ENCODE measurements around the gene CTLA4. TPM values are rescaled to one million over a fixed set of nuclear protein-coding genes. Genes with fewer than 3 reads are reported as not detected.

CTLA4 gene
- total RNA-seq, 3 donors from 2014 or later: 0.64 to 1.8 (median 0.98) TPM

- H3K9me3 ChIP-seq: no peaks in the 10 kb centered on the region
- H3K36me3 ChIP-seq: no peaks in the 10 kb centered on the region
- TF ChIP-seq POLR2A (IDR thresholded peaks at IDR 0.05): no peak
- TF ChIP-seq CTCF (IDR thresholded peaks at IDR 0.05): no peak
- H3K27me3 ChIP-seq: no peaks in the 10 kb centered on the region
- no peak overlapping the region for H3K4me3 ChIP-seq
- intact Hi-C loops (cut with DNase I; ENCODE audit: low total_unique reads): no loop called here
- no peaks in the 10 kb centered on the region for H3K4me1 ChIP-seq
- H3K27ac ChIP-seq: no peak overlapping the region
- no peak for DNase-seq (ENCODE audit: low spot score in 2 of 2)
Measured at GRCh38 chr2:203873461-203873860, 5.9 kb downstream of the CTLA4 start.

GRCh38 chr2:203873921-203874631 is 6.5 kb downstream of the CTLA4 start:
- no peak for DNase-seq (ENCODE audit: low spot score in 2 of 2)
- TF ChIP-seq POLR2A (IDR thresholded peaks at IDR 0.05) (no peak), CTCF (IDR thresholded peaks at IDR 0.05) (no peak), POLR2AphosphoS5 (IDR thresholded peaks at IDR 0.05) (no peak)
- H3K4me3 ChIP-seq: no peak overlapping the region
- no peaks in the 10 kb centered on the region for H3K27me3 ChIP-seq
- H3K4me1 ChIP-seq: no peaks in the 10 kb centered on the region
- H3K27ac ChIP-seq: no peak overlapping the region
- no peaks in the 10 kb centered on the region for H3K36me3 ChIP-seq
- no peaks in the 10 kb centered on the region for H3K9me3 ChIP-seq
- intact Hi-C loops (cut with DNase I; ENCODE audit: low total_unique reads): no loop called here

GRCh38 chr2:203875471-203875870 is 7.9 kb downstream of the CTLA4 start:
- Histone ChIP-seq H3K4me3 (no peak overlapping the region), H3K36me3 (no peaks in the 10 kb centered on the region), H3K27ac (no peak overlapping the region), H3K4me1 (no peaks in the 10 kb centered on the region), H3K27me3 (no peaks in the 10 kb centered on the region), H3K9me3 (no peaks in the 10 kb centered on the region)
- intact Hi-C loops (cut with DNase I; ENCODE audit: low total_unique reads): no loop called here
- no peak for TF ChIP-seq POLR2A (IDR thresholded peaks at IDR 0.05)
- no peak for TF ChIP-seq CTCF (IDR thresholded peaks at IDR 0.05)
- no peak for TF ChIP-seq POLR2AphosphoS5 (IDR thresholded peaks at IDR 0.05)
- no peak for DNase-seq (ENCODE audit: low spot score in 2 of 2)

GRCh38 chr2:203876328-203876727 is 8.8 kb downstream of the CTLA4 start:
- H3K27ac ChIP-seq: no peak overlapping the region
- TF ChIP-seq POLR2A (IDR thresholded peaks at IDR 0.05): no peak
- no peak for TF ChIP-seq POLR2AphosphoS5 (IDR thresholded peaks at IDR 0.05)
- TF ChIP-seq CTCF (IDR thresholded peaks at IDR 0.05): no peak
- no peaks in the 10 kb centered on the region for H3K27me3 ChIP-seq

GRCh38 chr2:203878063-203878462 is 10.5 kb downstream of the CTLA4 start:
- Histone ChIP-seq H3K4me1 (no peaks in the 10 kb centered on the region), H3K36me3 (no peaks in the 10 kb centered on the region), H3K4me3 (no peak overlapping the region), H3K27ac (no peak overlapping the region), H3K27me3 (no peaks in the 10 kb centered on the region), H3K9me3 (no peaks in the 10 kb centered on the region)
- no peak for DNase-seq (ENCODE audit: low spot score in 2 of 2)
- no peak for TF ChIP-seq POLR2AphosphoS5 (IDR thresholded peaks at IDR 0.05)
- no peak for TF ChIP-seq POLR2A (IDR thresholded peaks at IDR 0.05)
- no peak for TF ChIP-seq CTCF (IDR thresholded peaks at IDR 0.05)
- intact Hi-C loops (cut with DNase I; ENCODE audit: low total_unique reads): no loop called here

More at GRCh38 chr2:203876328-203876727, 8.8 kb downstream of the CTLA4 start:
- no peaks in the 10 kb centered on the region for H3K4me1 ChIP-seq
- no peaks in the 10 kb centered on the region for H3K9me3 ChIP-seq
- H3K4me3 ChIP-seq: no peak overlapping the region
- DNase-seq (ENCODE audit: low spot score in 2 of 2): no peak
- H3K36me3 ChIP-seq: no peaks in the 10 kb centered on the region
- intact Hi-C loops (cut with DNase I; ENCODE audit: low total_unique reads): no loop called here
